K562 (cell line): ENCODE results near the gene PPAN. TPM values are rescaled to one million over a fixed set of nuclear protein-coding genes. Genes with fewer than 3 reads are reported as not detected.

Source experiments
- ARID3A ChIP-seq: IDR thresholded peaks from 2 replicates; pipeline ENCODE4 v1.6.1; 2012; ENCODE audit warnings: low read depth, low read length, improper control_type of control experiment, borderline replicate concordance
- BRF2 ChIP-seq: IDR thresholded peaks from 3 replicates; pipeline ENCODE4 v1.6.1; 2011; ENCODE audit warnings: borderline replicate concordance, mild to moderate bottlenecking; ENCODE audit not compliant: insufficient read length, insufficient read depth
- C11orf30 ChIP-seq: fragments of 450-650 bp; IDR thresholded peaks from 2 replicates; pipeline ENCODE4 v1.6.1; 2016; ENCODE audit warnings: low read depth, mild to moderate bottlenecking
- E2F3 ChIP-seq: fragments of 250-450 bp; sonication (Bioruptor Pico); IDR thresholded peaks from 2 replicates; pipeline ENCODE4 v1.4.0; 2020; ENCODE audit warnings: mild to moderate bottlenecking
- EWSR1 ChIP-seq: fragments of 450-650 bp; IDR thresholded peaks from 2 replicates; pipeline ENCODE4 v1.6.1; 2018; ENCODE audit warnings: borderline replicate concordance, mild to moderate bottlenecking, low read depth, moderate library complexity; ENCODE audit not compliant: partially characterized antibody
- GABPB1 ChIP-seq: sonication (generic); formaldehyde crosslinking; IDR thresholded peaks from 2 replicates; pipeline ENCODE4 v1.8.0; 2022; ENCODE audit warnings: mild to moderate bottlenecking, missing genetic modification reagents
- HCFC1 ChIP-seq: IDR thresholded peaks from 2 replicates; pipeline ENCODE4 v1.6.1; 2012; ENCODE audit warnings: low read depth, low read length, improper control_type of control experiment
- HINFP ChIP-seq: fragments of 450-650 bp; conservative IDR thresholded peaks from 2 replicates; pipeline ENCODE4 v1.6.1; 2016; ENCODE audit warnings: missing genetic modification characterization, low read depth, mild to moderate bottlenecking, control low read depth, missing compliant biosample characterization
- HNRNPLL ChIP-seq: fragments of 200-400 bp; formaldehyde crosslinking; IDR thresholded peaks from 2 replicates; pipeline ENCODE4 v1.6.1; 2017; ENCODE audit warnings: low read length, low read depth, mild to moderate bottlenecking; ENCODE audit not compliant: poor library complexity, severe bottlenecking
- NR4A1 ChIP-seq, 2 experiments: fragments of 250-450 bp in 1 of 2; fragments of 450-650 bp in 1 of 2; sonication (Bioruptor Pico) in 1 of 2; IDR thresholded peaks; 2 replicates each; pipeline versions ENCODE4 v1.4.0 to v1.6.1; 2016 to 2020; ENCODE audit warnings: mild to moderate bottlenecking in 2 of 2, missing compliant biosample characterization in 1 of 2, missing genetic modification characterization in 1 of 2, moderate library complexity in 1 of 2
- PHB2 ChIP-seq: fragments of 450-650 bp; IDR thresholded peaks from 2 replicates; pipeline ENCODE4 v1.6.1; 2017; ENCODE audit warnings: low read depth
- POLR3G ChIP-seq: IDR thresholded peaks from 2 replicates; pipeline ENCODE4 v1.6.1; 2011; ENCODE audit not compliant: insufficient read length, insufficient replicate concordance; ENCODE audit errors: extremely low read depth
- RAD21 ChIP-seq, 2 experiments: fragments of 250-450 bp in 1 of 2; fragments of 450-650 bp in 1 of 2; sonication (Bioruptor Pico) in 1 of 2; formaldehyde crosslinking in 1 of 2; IDR thresholded peaks in 1 of 2; conservative IDR thresholded peaks in 1 of 2; 2 replicates each; pipeline versions ENCODE4 v1.4.0 to v1.8.0; 2020 to 2022; ENCODE audit warnings: mild to moderate bottlenecking in 2 of 2, moderate library complexity in 1 of 2
- SAFB2 ChIP-seq: fragments of 200-400 bp; formaldehyde crosslinking; IDR thresholded peaks from 2 replicates; pipeline ENCODE4 v1.6.1; 2018; ENCODE audit warnings: borderline replicate concordance, low read length, low read depth, moderate library complexity; ENCODE audit not compliant: severe bottlenecking
- STAT5B ChIP-seq: fragments of 250-450 bp; sonication (Bioruptor Pico); IDR thresholded peaks from 2 replicates; pipeline ENCODE4 v1.8.0; 2021; ENCODE audit warnings: mild to moderate bottlenecking, inconsistent platforms
- ZBTB12 ChIP-seq: fragments of 250-450 bp; sonication (Bioruptor Pico); IDR thresholded peaks from 2 replicates; pipeline ENCODE4 v1.4.0; 2020
- ZBTB17 ChIP-seq: fragments of 450-650 bp; formaldehyde crosslinking; IDR thresholded peaks from 2 replicates; pipeline ENCODE4 v1.4.0; 2020; ENCODE audit warnings: mild to moderate bottlenecking
- ZBTB43 ChIP-seq: sonication (generic); formaldehyde crosslinking; IDR thresholded peaks from 2 replicates; pipeline ENCODE4 v1.8.0; 2023; ENCODE audit warnings: mild to moderate bottlenecking, missing genetic modification reagents
- ZNF146 ChIP-seq: IDR thresholded peaks from one replicate; pipeline ENCODE4 v1.6.1; 2018; ENCODE audit warnings: missing compliant biosample characterization; ENCODE audit not compliant: unreplicated experiment
- ZNF253 ChIP-seq: fragments of 250-450 bp; sonication (Bioruptor Pico); conservative IDR thresholded peaks from 2 replicates; pipeline ENCODE4 v1.6.1; 2021; ENCODE audit warnings: mild to moderate bottlenecking
- ZNF699 ChIP-seq: fragments of 250-450 bp; sonication (Bioruptor Pico); IDR thresholded peaks from 2 replicates; pipeline ENCODE4 v1.8.0; 2021; ENCODE audit warnings: mild to moderate bottlenecking, moderate library complexity; ENCODE audit not compliant: insufficient replicate concordance
- polyA plus RNA-seq, 8 experiments: library from polyadenylated mRNA; depleted of rRNA in 4 of 8; stranded (reverse) in 5 of 8; unstranded in 3 of 8; fragments of >200 nt; fragmentation: Nextera tagmentation in 2 of 8; fragmentation: Illumina TruSeq in 1 of 8; extraction: Ambion mirVana in 2 of 8; extraction: Trizol in 1 of 8; gene quantifications; 2 replicates each; pipeline versions ENCODE4 v1.2.1 to v1.2.3, GENCODE V29; 2011 to 2014; ENCODE audit warnings: inconsistent platforms in 1 of 8, missing spikeins in 1 of 8
- total RNA-seq, 7 experiments: library from RNA; depleted of rRNA in 6 of 7; stranded (reverse); fragments of >200 nt in 6 of 7; fragmentation: Illumina TruSeq in 2 of 7; extraction: Trizol in 2 of 7; gene quantifications; 2 replicates each; pipeline versions ENCODE4 v1.2.1 to v1.2.3, GENCODE V29; 2011 to 2021; ENCODE audit warnings: low replicate concordance in 1 of 7

The PPAN gene
- total and polyA plus RNA-seq, 9 of the 15 experiments (the other 6 are each of a cell fraction or from before 2014, with no cell fraction given), result 2.2 to 129 (median 59.1) TPM

- TF ChIP-seq HINFP (tag) (no peak), C11orf30 (no peak), STAT5B (CRISPR knock-in tag) (no peak), NR4A1 (CRISPR knock-in tag; IDR thresholded peaks at IDR 0.05) (no peak), NR4A1 (tag; IDR thresholded peaks at IDR 0.05) (no peak), GABPB1 (peak; percentile 62), ZNF253 (CRISPR knock-in tag) (no peak), RAD21 (CRISPR knock-in tag; conservative IDR thresholded peaks at IDR 0.05 in 1 of 2, IDR thresholded peaks at IDR 0.05 in 1 of 2) (no peak), HNRNPLL (no peak), HCFC1 (no peak), ZNF146 (CRISPR knock-in tag) (peak; percentile 29), PHB2 (no peak), ZBTB43 (CRISPR knock-in tag) (no peak), ZBTB17 (CRISPR knock-in tag) (no peak), SAFB2 (no peak), POLR3G (no peak), ZNF699 (no peak), ZBTB12 (CRISPR knock-in tag) (no peak), EWSR1 (no peak), E2F3 (CRISPR knock-in tag) (no peak), BRF2 (no peak), ARID3A (no peak)
These were observed 44.3 kb upstream of the PPAN start (continued) for GRCh38 chr19:10061717-10062310.
